Stimulated activated CD4-positive, alpha-beta T cell treated with anti-CD3 and anti-CD28 coated beads, Interleukin-4, amount 100 ng/mL, for 1 hour (primary cell): ENCODE results near the gene MBIP.

Source experiments
- DNase-seq: peaks from one replicate; pipeline ENCODE4 v3.0.0-alpha.2; 2020

MBIP gene

DNA sequence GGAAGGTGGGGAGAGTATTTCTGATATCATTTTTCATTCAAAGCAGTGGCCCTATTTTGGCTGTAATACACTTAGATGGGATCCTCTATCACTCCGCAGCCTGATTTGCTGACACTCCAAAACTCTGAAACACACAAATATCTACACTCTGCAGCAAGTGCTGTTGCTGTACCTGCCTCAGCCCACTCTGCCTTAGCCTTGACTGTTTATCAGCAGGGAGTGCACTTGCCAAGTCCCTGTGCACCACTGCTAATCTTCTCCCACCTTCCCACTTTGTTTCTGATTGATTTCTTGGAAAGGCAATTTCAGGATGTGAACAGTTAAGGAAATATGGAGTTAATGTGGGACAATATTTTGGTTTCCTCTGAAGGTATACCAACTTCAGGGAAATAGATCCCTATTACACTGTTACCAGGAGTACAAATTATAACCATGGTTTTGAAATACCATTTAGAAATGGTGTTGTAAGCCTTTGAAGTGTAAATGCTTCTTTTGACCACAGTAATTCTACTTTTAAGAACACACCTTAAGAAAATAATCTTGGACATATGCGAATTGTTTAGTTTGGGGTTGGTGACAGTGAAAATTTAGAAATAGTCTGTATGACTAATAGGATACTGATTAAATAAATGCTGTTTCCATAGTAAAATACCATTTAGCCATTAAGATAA, 59.3 kb downstream of the MBIP start:
- DNase-seq: no peak

DNA sequence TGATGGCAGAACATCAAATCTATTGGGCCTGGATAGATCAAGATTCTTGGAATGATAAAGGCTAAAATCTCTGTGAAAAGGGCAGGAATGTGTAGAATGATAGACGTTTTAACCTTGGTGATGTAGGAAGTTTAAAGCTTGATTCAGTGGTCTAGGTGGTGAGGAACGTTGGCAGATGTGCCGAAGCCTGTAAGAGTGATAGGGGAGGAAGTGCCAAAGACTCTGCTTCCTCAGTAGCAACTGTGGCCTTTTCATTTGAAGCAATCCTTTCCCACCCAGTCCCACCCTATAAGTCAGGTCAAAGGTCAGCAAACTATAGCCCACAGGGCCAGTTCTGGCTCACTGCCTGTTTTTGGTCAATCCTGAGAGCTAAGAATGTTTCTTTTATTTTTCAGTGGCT, 62.2 kb downstream of the MBIP start:
- no peak for DNase-seq

DNA sequence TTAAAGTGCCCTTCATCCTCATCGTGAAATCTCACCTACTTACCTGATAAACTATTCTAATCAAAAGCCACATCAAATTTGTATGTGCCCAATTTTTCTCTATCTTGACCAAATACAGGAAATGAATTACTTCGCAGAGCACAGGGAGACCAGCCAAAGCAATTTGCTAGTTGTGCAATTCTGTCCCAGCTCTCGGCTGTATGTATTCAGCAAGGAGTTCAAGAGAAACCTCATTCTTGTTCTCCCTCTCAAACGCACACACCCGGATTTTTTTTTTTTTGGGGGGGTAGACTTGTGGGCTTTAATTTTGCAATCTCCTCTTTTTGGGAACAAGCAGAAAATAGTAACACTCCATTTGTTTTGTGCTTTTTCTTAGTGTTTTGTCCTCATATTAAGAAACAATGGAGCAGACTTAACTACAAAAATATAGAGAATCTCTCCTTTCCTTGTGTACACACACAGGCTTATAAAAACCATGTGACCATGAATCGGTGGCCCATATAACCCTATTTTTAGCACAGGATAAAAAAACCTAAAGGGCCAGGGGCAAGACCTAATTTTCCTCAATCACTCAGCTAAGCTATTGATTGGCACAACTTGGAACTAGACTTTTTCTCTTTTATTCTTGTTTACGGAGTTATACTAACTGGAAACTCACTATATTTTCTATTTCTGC, 64.2 kb downstream of the MBIP start:
- no peak for DNase-seq

DNA sequence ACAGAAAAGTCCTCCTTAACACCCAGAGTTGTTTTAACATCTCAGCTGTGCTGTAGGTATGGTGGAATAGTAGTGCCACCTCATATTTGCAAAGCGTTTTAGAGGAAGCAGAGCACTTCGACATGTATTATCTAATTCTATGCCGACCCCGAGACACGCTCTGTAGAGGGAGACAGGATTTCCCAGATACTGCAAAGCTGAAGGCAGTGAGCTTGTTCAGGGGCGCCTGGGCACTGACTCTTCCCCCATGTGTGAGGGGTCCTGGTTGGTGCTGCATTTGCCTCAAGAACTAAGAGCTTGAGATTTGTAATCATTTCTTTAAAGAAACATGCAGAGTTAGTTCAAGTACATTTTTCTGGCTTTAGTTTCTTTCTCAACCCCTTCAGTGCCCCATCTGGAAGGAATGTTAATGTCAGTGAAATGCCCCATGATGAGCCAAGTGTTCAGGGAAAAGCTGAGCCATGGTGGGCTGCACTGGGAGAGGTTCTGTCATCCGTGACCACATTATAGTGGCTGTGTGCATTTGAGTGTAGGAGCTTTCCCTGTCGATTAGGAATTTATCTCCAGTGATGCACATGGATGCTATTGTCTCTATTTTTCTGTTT, 66.3 kb downstream of the MBIP start:
- no peak for DNase-seq
